K562 (cell line): ENCODE measurements around the gene BAIAP2. TPM values are rescaled to one million over a fixed set of nuclear protein-coding genes. Genes with fewer than 3 reads are reported as not detected.

ENCODE experiments used
- ATAC-seq: fragments of 200-7000 bp; cut with Tn5 transposase; 3 replicates; pipeline ENCODE4 v1.9.1; 2020; ENCODE audit warnings: moderate library complexity
- BruUV-seq: library from RNA; stranded (reverse); fragments of 400-500 nt; replicated peaks from 2 replicates; lab custom pipeline; 2021; lab: Mats Ljungman, UMichigan
- CTCF ChIA-PET: fragments of 300-600 bp; formaldehyde crosslinking; extraction: SDS; loops from one replicate; lab custom pipeline; 2021; ENCODE audit warnings: low intra/inter-chr PET ratio; lab: Yijun Ruan, JAX
- POLR2A ChIA-PET: fragments of 300-600, 350-650 bp; sonication (Branson Sonifier 250); formaldehyde crosslinking; extraction: SDS; loops from one replicate; lab custom pipeline; 2021; ENCODE audit warnings: antibody characterized with exemption, inconsistent platforms; lab: Yijun Ruan, JAX
- DNase-seq, 4 experiments: peaks; one replicate each; pipeline versions ENCODE4 v3.0.0 to v3.0.0-alpha.2; 2011 to 2018; ENCODE audit warnings: low spot score in 3 of 4, mixed read lengths in 3 of 4; ENCODE audit errors: extremely low read depth in 1 of 4
- FAIRE-seq: peaks from 2 replicates; lab custom pipeline; 2011; peaks lifted over from hg19 to GRCh38; lab: Jason Lieb, UNC
- H2AFZ ChIP-seq: 2 replicates; pipeline ENCODE4 v1.6.0; 2011; ENCODE audit warnings: low read depth, low read length, control low read depth, inconsistent platforms
- H3K27ac ChIP-seq: fragments of 200-600 bp; 3 replicates; pipeline ENCODE4 v1.8.0; 2011; ENCODE audit warnings: low read depth, mild to moderate bottlenecking, control low read depth, inconsistent platforms, low read length, moderate library complexity, mixed read lengths; ENCODE audit errors: extremely low read depth
- H3K27me3 ChIP-seq, 2 experiments: fragments of 300-600 bp in 1 of 2; 2 replicates in 1 of 2; 3 replicates in 1 of 2; pipeline versions ENCODE4 v1.6.0 to v1.8.0; 2011; ENCODE audit warnings: inconsistent platforms in 2 of 2, low read length in 2 of 2, mild to moderate bottlenecking in 1 of 2, mixed read lengths in 1 of 2, moderate library complexity in 1 of 2; ENCODE audit not compliant: control insufficient read depth in 2 of 2, insufficient read depth in 2 of 2
- H3K36me3 ChIP-seq: fragments of 300-600 bp; 3 replicates; pipeline ENCODE4 v1.8.0; 2011; ENCODE audit warnings: mild to moderate bottlenecking, low read length, inconsistent platforms; ENCODE audit not compliant: control insufficient read depth, insufficient read depth
- H3K4me1 ChIP-seq, 2 experiments: fragments of 200-600 bp in 1 of 2; replicated peaks in 1 of 2; 2 replicates in 1 of 2; 3 replicates in 1 of 2; pipeline versions ENCODE4 v1.5.1 to v1.8.0; 2011; ENCODE audit warnings: inconsistent platforms in 2 of 2, low read length in 2 of 2, mild to moderate bottlenecking in 1 of 2, mixed read lengths in 1 of 2, moderate library complexity in 1 of 2; ENCODE audit not compliant: control insufficient read depth in 2 of 2, insufficient read depth in 2 of 2
- H3K4me2 ChIP-seq: 2 replicates; pipeline ENCODE4 v1.6.1; 2011; ENCODE audit warnings: low read length, control low read depth, inconsistent platforms, mixed read lengths; ENCODE audit not compliant: insufficient read depth
- H3K4me3 ChIP-seq: fragments of 200-600 bp; sonication (generic), shearing (Covaris generic); 2 replicates; pipeline ENCODE4 v1.5.1; 2016; ENCODE audit warnings: control low read depth, inconsistent platforms
- H3K79me2 ChIP-seq: fragments of 200-600 bp; 3 replicates; pipeline ENCODE4 v1.8.0; 2011; ENCODE audit warnings: low read length, inconsistent platforms; ENCODE audit not compliant: control insufficient read depth, insufficient read depth
- H3K9ac ChIP-seq, 2 experiments: 2 replicates each; pipeline versions ENCODE4 v1.6.0 to v1.6.1; 2011; ENCODE audit warnings: low read depth in 2 of 2, low read length in 2 of 2, control low read depth in 1 of 2, inconsistent platforms in 1 of 2, mild to moderate bottlenecking in 1 of 2, mixed read lengths in 1 of 2; ENCODE audit not compliant: insufficient read depth in 1 of 2
- H3K9me1 ChIP-seq: one replicate; pipeline ENCODE4 v1.6.0; 2011; ENCODE audit warnings: inconsistent platforms, mild to moderate bottlenecking, low read length, moderate library complexity; ENCODE audit not compliant: control insufficient read depth, insufficient read depth
- H3K9me3 ChIP-seq: replicated peaks from 2 replicates; pipeline ENCODE4 v1.5.1; 2011; ENCODE audit warnings: low read depth, low read length, inconsistent platforms; ENCODE audit not compliant: control insufficient read depth, insufficient read depth
- H4K20me1 ChIP-seq: replicated peaks from 2 replicates; pipeline ENCODE4 v1.6.1; 2011; ENCODE audit warnings: low read length, inconsistent platforms, mixed read lengths; ENCODE audit not compliant: control insufficient read depth, insufficient read depth
- SAFB2 ChIP-seq: fragments of 200-400 bp; formaldehyde crosslinking; IDR thresholded peaks from 2 replicates; pipeline ENCODE4 v1.6.1; 2018; ENCODE audit warnings: borderline replicate concordance, low read length, low read depth, moderate library complexity; ENCODE audit not compliant: severe bottlenecking
- ZBTB7A ChIP-seq: IDR thresholded peaks from 2 replicates; pipeline ENCODE4 v1.6.1; 2011; ENCODE audit warnings: low read depth, mild to moderate bottlenecking, low read length, moderate library complexity, borderline replicate concordance; ENCODE audit not compliant: control insufficient read depth
- ZEB2 ChIP-seq: fragments of 450-650 bp; IDR thresholded peaks from 2 replicates; pipeline ENCODE4 v1.6.1; 2016
- ZNF12 ChIP-seq: sonication (generic); formaldehyde crosslinking; IDR thresholded peaks from 2 replicates; pipeline ENCODE4 v1.4.0; 2020; ENCODE audit warnings: mild to moderate bottlenecking, missing genetic modification reagents
- WGBS: fragments of 100-300 bp; shearing (Covaris generic); methylation state at CpG from one replicate; pipeline ENCODE4 v1.1.6; 2016; ENCODE audit warnings: low coverage, mixed read lengths; ENCODE audit not compliant: insufficient coverage; ENCODE audit errors: missing lambda C conversion rate; 5-methylcytosine and 5-hydroxymethylcytosine counted together
- in situ Hi-C: fragments of 300-500 bp; cut with MboI; formaldehyde crosslinking; loops from 4 replicates; pipeline ENCODE4 v1.15.0; 2018; ENCODE audit warnings: inconsistent platforms, mixed read lengths
- intact Hi-C: fragments of 100-400 bp; cut with micrococcal nuclease; formaldehyde crosslinking; loops from 2 replicates; pipeline ENCODE4 v1.14.2; 2022
- polyA plus RNA-seq, 8 experiments: library from polyadenylated mRNA; depleted of rRNA in 4 of 8; stranded (reverse) in 5 of 8; unstranded in 3 of 8; fragments of >200 nt; fragmentation: Nextera tagmentation in 2 of 8; fragmentation: Illumina TruSeq in 1 of 8; extraction: Ambion mirVana in 2 of 8; extraction: Trizol in 1 of 8; gene quantifications; 2 replicates each; pipeline versions ENCODE4 v1.2.1 to v1.2.3, GENCODE V29; 2011 to 2014; ENCODE audit warnings: inconsistent platforms in 1 of 8, missing spikeins in 1 of 8
- total RNA-seq, 7 experiments: library from RNA; depleted of rRNA in 6 of 7; stranded (reverse); fragments of >200 nt in 6 of 7; fragmentation: Illumina TruSeq in 2 of 7; extraction: Trizol in 2 of 7; gene quantifications; 2 replicates each; pipeline versions ENCODE4 v1.2.1 to v1.2.3, GENCODE V29; 2011 to 2021; ENCODE audit warnings: low replicate concordance in 1 of 7

The BAIAP2 gene
- total and polyA plus RNA-seq, 9 of the 15 experiments (the other 6 are each of a cell fraction or from before 2014, with no cell fraction given), result 2.3 to 51.6 (median 18.4) TPM

DNA sequence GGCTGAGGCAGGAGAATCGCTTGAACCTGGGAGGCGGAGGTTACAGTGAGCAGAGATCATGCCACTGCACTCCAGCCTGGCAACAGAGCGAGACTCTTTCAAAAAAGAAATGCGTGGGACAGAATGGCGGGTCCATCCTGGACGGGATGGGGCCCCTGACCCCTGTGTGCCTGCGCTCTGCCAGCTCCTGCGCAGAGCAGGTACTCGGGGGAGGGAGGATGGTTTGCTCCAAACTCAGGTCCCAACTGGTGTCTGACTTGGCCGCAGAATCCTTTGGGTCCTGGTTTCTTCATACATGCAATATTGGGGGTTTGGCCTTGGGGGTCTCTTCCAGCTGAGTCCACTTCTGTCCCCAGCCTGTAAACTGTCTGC lies 33.0 kb upstream of the BAIAP2 start:
- DNase-seq (peak in 1 of 4 experiments; percentile 15), FAIRE-seq (no peak), ATAC-seq (no peak)
- intact Hi-C loops, result no loop called here
- CTCF ChIA-PET, result no interaction called here
- no peaks in the 10 kb centered on the region for H3K79me2 ChIP-seq
- TF ChIP-seq SAFB2 (no peak), ZNF12 (CRISPR knock-in tag) (no peak), ZBTB7A (peak; percentile 44; the same call in 1 of the 2 replicates), ZEB2 (no peak)
- H4K20me1 ChIP-seq, result no peaks in the 10 kb centered on the region
- peak overlapping the region; percentile 6; the same call in 1 of the 2 replicates for H3K4me2 ChIP-seq
- peak overlapping the region; percentile 44; the same call in 1 of the 3 replicates for H3K27ac ChIP-seq
- no TSS peak for BruUV-seq
- peaks cover 31% of the 10 kb centered on the region; the same call in 1 of the 3 replicates for H3K36me3 ChIP-seq
- peak overlapping the region in 1 of 2 experiments; percentile 70; a peak in 2 of 4 replicates for H3K9ac ChIP-seq
- POLR2A ChIA-PET, result interaction anchor here (0.6 to 2.9 kb wide), 3 partner anchors 18 to 236 kb away, joined by 3 to 13 read pairs (median 4); no protein-coding TSS in a partner anchor
- no peaks in the 10 kb centered on the region for H3K9me3 ChIP-seq
- peaks cover 19 to 64% of the 10 kb centered on the region in 2 experiments for H3K4me1 ChIP-seq
- H3K27me3 ChIP-seq, result no peaks in the 10 kb centered on the region
- in situ Hi-C loops, result loop anchor here (5.0 kb wide), 1 partner anchor 225 kb away; no protein-coding TSS in a partner anchor
- no peaks in the 10 kb centered on the region for H3K9me1 ChIP-seq
- no peak overlapping the region for H2AFZ ChIP-seq
- 55% methylated on average over 10 of the region's 10 CpGs for WGBS
- H3K4me3 ChIP-seq, result no peak overlapping the region
